ENCODE measurements around the gene COL6A6.

- TF ChIP-seq, protein P1, sequence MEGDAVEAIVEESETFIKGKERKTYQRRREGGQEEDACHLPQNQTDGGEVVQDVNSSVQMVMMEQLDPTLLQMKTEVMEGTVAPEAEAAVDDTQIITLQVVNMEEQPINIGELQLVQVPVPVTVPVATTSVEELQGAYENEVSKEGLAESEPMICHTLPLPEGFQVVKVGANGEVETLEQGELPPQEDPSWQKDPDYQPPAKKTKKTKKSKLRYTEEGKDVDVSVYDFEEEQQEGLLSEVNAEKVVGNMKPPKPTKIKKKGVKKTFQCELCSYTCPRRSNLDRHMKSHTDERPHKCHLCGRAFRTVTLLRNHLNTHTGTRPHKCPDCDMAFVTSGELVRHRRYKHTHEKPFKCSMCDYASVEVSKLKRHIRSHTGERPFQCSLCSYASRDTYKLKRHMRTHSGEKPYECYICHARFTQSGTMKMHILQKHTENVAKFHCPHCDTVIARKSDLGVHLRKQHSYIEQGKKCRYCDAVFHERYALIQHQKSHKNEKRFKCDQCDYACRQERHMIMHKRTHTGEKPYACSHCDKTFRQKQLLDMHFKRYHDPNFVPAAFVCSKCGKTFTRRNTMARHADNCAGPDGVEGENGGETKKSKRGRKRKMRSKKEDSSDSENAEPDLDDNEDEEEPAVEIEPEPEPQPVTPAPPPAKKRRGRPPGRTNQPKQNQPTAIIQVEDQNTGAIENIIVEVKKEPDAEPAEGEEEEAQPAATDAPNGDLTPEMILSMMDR (IDR thresholded peaks at IDR 0.05), result no peak
- TF ChIP-seq POLR2A (IDR thresholded peaks at IDR 0.05), result no peak
Measured at GRCh38 chr3:130519754-130520153, 2.8 kb downstream of the COL6A6 start.
